Smooth muscle cell of bladder (primary cell): ENCODE data around the gene TXNDC11. TPM values are rescaled to one million over a fixed set of nuclear protein-coding genes. Genes with fewer than 3 reads are reported as not detected.

Experiments
- total RNA-seq: library from RNA; depleted of rRNA; stranded (reverse); fragments of >200 nt; gene quantifications from 2 replicates; pipeline ENCODE4 v1.2.3, GENCODE V29; 2014

The TXNDC11 gene
- 29.6 and 30.0 TPM in 2 replicates for total RNA-seq

GRCh38 chr16:11742536-11743307, at the start of gene TXNDC11:
TXNDC11 (minus strand) TSS chr16:11742857; CDS start chr16:11742730, 127 bp downstream.

GRCh38 chr16:11667824-11668622, 74.6 kb downstream of the TXNDC11 start, which contains the start of gene SNN:
SNN (plus strand) TSS chr16:11668455; CDS start chr16:11676060, 7,605 bp downstream.

Other genes with a start within 250 kb of the TXNDC11 start
- gene LITAF, start 155.9 kb downstream of the TXNDC11 start, total RNA-seq = 57.9 and 100 TPM in 2 replicates
- gene SNN, start 74.4 kb downstream of the TXNDC11 start, total RNA-seq = 7.8 and 12.3 TPM in 2 replicates
- gene ZC3H7A, start 54.4 kb upstream of the TXNDC11 start, total RNA-seq = 23.9 and 27.9 TPM in 2 replicates
- gene RSL1D1, start 108.7 kb upstream of the TXNDC11 start, total RNA-seq = 57.5 and 74.0 TPM in 2 replicates
- gene GSPT1, start 173.1 kb upstream of the TXNDC11 start, total RNA-seq = 32.1 and 47.1 TPM in 2 replicates
- gene NPIPB2, start 199.2 kb upstream of the TXNDC11 start, total RNA-seq = 4.3 and 5.7 TPM in 2 replicates
- gene TNFRSF17, start 222.4 kb upstream of the TXNDC11 start, total RNA-seq = not detected in 2 replicates
- 16.2 and 19.3 TPM in 2 replicates for gene SNX29, start 233.9 kb upstream of the TXNDC11 start, total RNA-seq